MCF 10A (cell line): ENCODE data around the gene RAD54L. TPM values are rescaled to one million over a fixed set of nuclear protein-coding genes. Genes with fewer than 3 reads are reported as not detected.

Experiments used
- BruUV-seq: library from RNA; stranded (reverse); fragments of 400-500 nt; replicated peaks from 2 replicates; lab custom pipeline; 2021; lab: Mats Ljungman, UMichigan
- CTCF ChIA-PET: fragments of 300-600 bp; sonication (Branson Sonifier 250); formaldehyde crosslinking; extraction: SDS; loops from one replicate; lab custom pipeline; 2021; ENCODE audit warnings: antibody characterized with exemption, inconsistent platforms; lab: Yijun Ruan, JAX
- POLR2A ChIA-PET: fragments of 300-600, 350-650 bp; sonication (Branson Sonifier 250); formaldehyde crosslinking; extraction: SDS; loops from one replicate; lab custom pipeline; 2020; ENCODE audit warnings: antibody characterized with exemption, inconsistent platforms; lab: Yijun Ruan, JAX
- DNase-seq: peaks from one replicate; pipeline ENCODE4 v3.0.0-alpha.2; 2018; ENCODE audit not compliant: unreplicated experiment
- H3K27ac Mint-ChIP-seq: one replicate; pipeline ENCODE4 v1.8.0; 2022; ENCODE audit warnings: mild to moderate bottlenecking, low read depth, mixed read lengths; ENCODE audit not compliant: unreplicated experiment
- H3K27me3 Mint-ChIP-seq: one replicate; pipeline ENCODE4 v1.8.0; 2022; ENCODE audit warnings: mixed read lengths; ENCODE audit not compliant: insufficient read depth, unreplicated experiment
- H3K36me3 Mint-ChIP-seq: one replicate; pipeline ENCODE4 v1.8.0; 2022; ENCODE audit warnings: mild to moderate bottlenecking, moderate library complexity, mixed read lengths; ENCODE audit not compliant: insufficient read depth, unreplicated experiment
- H3K4me1 Mint-ChIP-seq: one replicate; pipeline ENCODE4 v1.8.0; 2022; ENCODE audit warnings: mixed read lengths; ENCODE audit not compliant: insufficient read depth, unreplicated experiment
- H3K4me3 Mint-ChIP-seq: one replicate; pipeline ENCODE4 v1.8.0; 2022; ENCODE audit warnings: mild to moderate bottlenecking, moderate library complexity, mixed read lengths; ENCODE audit not compliant: unreplicated experiment
- H3K9me3 Mint-ChIP-seq: one replicate; pipeline ENCODE4 v1.8.0; 2022; ENCODE audit warnings: mixed read lengths; ENCODE audit not compliant: unreplicated experiment
- CTCF ChIP-seq: fragments of 200-600 bp; IDR thresholded peaks from one replicate; pipeline ENCODE4 v1.8.0; 2022; ENCODE audit warnings: antibody characterized with exemption, mild to moderate bottlenecking; ENCODE audit not compliant: unreplicated experiment
- intact Hi-C: fragments of 100-400 bp; cut with micrococcal nuclease; formaldehyde crosslinking; loops from 2 replicates; pipeline ENCODE4 v1.14.1; 2022
- total RNA-seq: library from RNA; stranded (reverse); gene quantifications from 2 replicates; pipeline ENCODE4 v1.2.3, GENCODE V29; 2022

Gene RAD54L
- total RNA-seq, 1 experiment from 2014 or later, result 4.5 TPM

GRCh38 chr1:46206399-46206798 is 41.2 kb upstream of the RAD54L start:
- ChIA-PET POLR2A (interaction anchor here (0.7 to 2.0 kb wide), 4 partner anchors 9 to 26 kb away, joined by 3 to 6 read pairs (median 4); partner anchors contain the start of gene POMGNT1), CTCF (interaction anchor here (0.6 to 3.9 kb wide), 4 partner anchors 12 to 1392 kb away, joined by 3 to 31 read pairs (median 6); no protein-coding TSS in a partner anchor)
- Mint-ChIP-seq H3K27me3 (no peaks in the 10 kb centered on the region), H3K27ac (no peak overlapping the region), H3K36me3 (peaks cover 9% of the 10 kb centered on the region), H3K4me3 (no peak overlapping the region), H3K9me3 (no peaks in the 10 kb centered on the region), H3K4me1 (peaks cover 28% of the 10 kb centered on the region)
- no TSS peak for BruUV-seq
- no peak for TF ChIP-seq CTCF
- no peak for DNase-seq
- intact Hi-C loops, result no loop called here

DNA sequence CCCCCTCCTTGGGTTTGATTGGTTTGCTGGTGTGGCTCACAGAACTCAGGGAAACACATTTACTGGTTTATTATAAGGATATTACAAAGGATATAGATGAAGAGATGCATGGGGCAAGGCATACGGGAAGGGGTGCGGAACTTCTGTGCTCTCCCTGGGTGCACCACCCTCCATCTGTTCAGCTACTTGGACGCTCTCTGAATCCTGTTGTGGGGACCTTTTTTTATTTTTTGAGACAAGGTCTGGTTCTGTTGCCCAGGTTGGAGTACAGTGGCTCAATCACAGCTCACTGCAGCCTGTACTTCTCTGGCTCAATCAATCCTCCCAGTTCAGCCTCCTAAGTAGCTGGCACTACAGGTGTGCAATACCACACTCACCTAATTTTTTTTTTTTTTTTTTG is 37.0 kb upstream of the RAD54L start:
- intact Hi-C loops, result no loop called here
- POLR2A ChIA-PET, result interaction anchor here (1.0 to 1.4 kb wide), 2 partner anchors 12 to 15 kb away, joined by 3 to 6 read pairs; partner anchors contain the start of gene POMGNT1
- no TSS peak for BruUV-seq
- no peaks in the 10 kb centered on the region for H3K9me3 Mint-ChIP-seq
- no peak overlapping the region for H3K4me3 Mint-ChIP-seq
- no peak for TF ChIP-seq CTCF
- H3K4me1 Mint-ChIP-seq, result peaks cover under 1% of the 10 kb centered on the region
- CTCF ChIA-PET, result interaction anchor here (0.7 to 2.3 kb wide), 3 partner anchors 13 to 75 kb away, joined by 4 to 5 read pairs (median 4); no protein-coding TSS in a partner anchor
- H3K27ac Mint-ChIP-seq, result no peak overlapping the region
- DNase-seq, result no peak
- H3K27me3 Mint-ChIP-seq, result no peaks in the 10 kb centered on the region
- peaks cover 14% of the 10 kb centered on the region for H3K36me3 Mint-ChIP-seq

GRCh38 chr1:46211051-46211450 is 36.5 kb upstream of the RAD54L start:
- H3K4me1 Mint-ChIP-seq, result no peaks in the 10 kb centered on the region
- intact Hi-C loops, result no loop called here
- ChIA-PET CTCF (interaction anchor here (0.8 kb wide), 1 partner anchor 29 kb away, joined by 4 read pairs; no protein-coding TSS in a partner anchor), POLR2A (no interaction called here)
- no TSS peak for BruUV-seq
- TF ChIP-seq CTCF, result no peak
- H3K4me3 Mint-ChIP-seq, result no peak overlapping the region
- H3K9me3 Mint-ChIP-seq, result no peaks in the 10 kb centered on the region
- no peaks in the 10 kb centered on the region for H3K27me3 Mint-ChIP-seq
- no peak for DNase-seq
- peaks cover 14% of the 10 kb centered on the region for H3K36me3 Mint-ChIP-seq
- H3K27ac Mint-ChIP-seq, result no peak overlapping the region

- Mint-ChIP-seq H3K27ac (no peak overlapping the region), H3K27me3 (no peaks in the 10 kb centered on the region), H3K4me1 (peaks cover 9% of the 10 kb centered on the region), H3K4me3 (no peak overlapping the region), H3K36me3 (peaks cover 6% of the 10 kb centered on the region), H3K9me3 (no peaks in the 10 kb centered on the region)
- ChIA-PET POLR2A (no interaction called here), CTCF (interaction anchor here (0.6 kb wide), 1 partner anchor 12 kb away, joined by 4 read pairs; no protein-coding TSS in a partner anchor)
- no peak for DNase-seq
- no TSS peak for BruUV-seq
- no peak for TF ChIP-seq CTCF
- intact Hi-C loops, result no loop called here
These were observed 32.1 kb upstream of the RAD54L start for GRCh38 chr1:46215504-46215903.
